Omental fat pad (tissue), 4 donors: ENCODE results near the gene CCNI2. TPM values are rescaled to one million over a fixed set of nuclear protein-coding genes. Genes with fewer than 3 reads are reported as not detected.

Source experiments
- ATAC-seq: fragments of 150-250 bp; one replicate; pipeline ENCODE4 v1.9.1; 2016; ENCODE audit warnings: mild to moderate bottlenecking, moderate library complexity; ENCODE audit not compliant: low FRiP score
- DNase-seq: peaks from one replicate; pipeline ENCODE4 v3.0.0-alpha.2; 2019; ENCODE audit warnings: low spot score
- total RNA-seq, 4 donors: library from RNA; depleted of rRNA; stranded (reverse); fragments of >200 nt; gene quantifications; one replicate each; pipeline ENCODE4 v1.1.0, GENCODE V29; 2016
- TF ChIP-seq, protein P1 (sequence below), 3 donors: fragments of 450-650 bp; IDR thresholded peaks; one replicate each; pipeline ENCODE4 v1.5.1; 2016 to 2017; ENCODE audit warnings: antibody characterized with exemption in 3 of 3, mild to moderate bottlenecking in 3 of 3, moderate library complexity in 2 of 3

CCNI2 gene
- total RNA-seq, 4 donors from 2014 or later = 0.12 to 0.19 TPM; not detected in 2

DNA sequence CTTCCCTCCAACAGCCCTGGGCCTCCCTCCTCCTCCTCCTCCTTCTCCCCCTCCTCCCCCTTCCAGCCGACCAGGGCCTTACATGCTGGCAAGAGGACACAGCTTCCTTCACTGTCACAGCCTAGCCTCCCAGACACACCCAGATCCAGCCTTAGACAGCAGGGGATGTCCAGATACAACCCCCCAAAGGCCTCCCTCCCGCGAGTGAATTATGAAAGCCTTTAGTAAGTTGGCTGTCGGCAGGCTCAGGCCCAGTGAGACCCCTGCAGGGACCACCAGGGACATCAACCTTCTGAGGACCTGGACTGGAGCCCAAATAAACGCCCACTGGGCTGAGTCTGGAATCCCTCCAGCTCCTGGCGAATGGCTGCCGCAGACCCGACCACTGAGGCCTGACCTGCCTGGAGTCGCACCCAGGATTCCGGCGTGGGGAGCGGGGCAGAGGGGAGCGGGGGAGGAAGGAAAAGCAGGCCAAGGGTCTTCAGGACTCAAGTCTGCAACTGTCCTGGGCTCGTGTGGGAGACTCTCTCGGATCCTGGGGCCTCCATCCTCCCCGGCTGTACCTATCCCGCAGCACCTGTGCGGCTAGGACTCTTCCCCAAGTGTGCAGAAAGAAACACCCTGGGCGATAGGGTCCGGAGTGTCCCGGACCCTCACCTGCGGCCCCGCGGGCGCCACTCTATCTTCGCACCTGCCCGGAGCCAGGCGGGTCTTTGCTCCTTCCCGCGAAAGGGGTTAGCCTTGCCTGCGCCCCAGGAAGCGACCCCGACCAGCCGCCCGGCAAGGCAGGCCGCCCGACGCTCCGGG is 29.1 kb downstream of the CCNI2 start:
- DNase-seq (no peak), ATAC-seq (no peak)
- TF ChIP-seq, protein P1, sequence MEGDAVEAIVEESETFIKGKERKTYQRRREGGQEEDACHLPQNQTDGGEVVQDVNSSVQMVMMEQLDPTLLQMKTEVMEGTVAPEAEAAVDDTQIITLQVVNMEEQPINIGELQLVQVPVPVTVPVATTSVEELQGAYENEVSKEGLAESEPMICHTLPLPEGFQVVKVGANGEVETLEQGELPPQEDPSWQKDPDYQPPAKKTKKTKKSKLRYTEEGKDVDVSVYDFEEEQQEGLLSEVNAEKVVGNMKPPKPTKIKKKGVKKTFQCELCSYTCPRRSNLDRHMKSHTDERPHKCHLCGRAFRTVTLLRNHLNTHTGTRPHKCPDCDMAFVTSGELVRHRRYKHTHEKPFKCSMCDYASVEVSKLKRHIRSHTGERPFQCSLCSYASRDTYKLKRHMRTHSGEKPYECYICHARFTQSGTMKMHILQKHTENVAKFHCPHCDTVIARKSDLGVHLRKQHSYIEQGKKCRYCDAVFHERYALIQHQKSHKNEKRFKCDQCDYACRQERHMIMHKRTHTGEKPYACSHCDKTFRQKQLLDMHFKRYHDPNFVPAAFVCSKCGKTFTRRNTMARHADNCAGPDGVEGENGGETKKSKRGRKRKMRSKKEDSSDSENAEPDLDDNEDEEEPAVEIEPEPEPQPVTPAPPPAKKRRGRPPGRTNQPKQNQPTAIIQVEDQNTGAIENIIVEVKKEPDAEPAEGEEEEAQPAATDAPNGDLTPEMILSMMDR (IDR thresholded peaks at IDR 0.05) = no peak

DNA sequence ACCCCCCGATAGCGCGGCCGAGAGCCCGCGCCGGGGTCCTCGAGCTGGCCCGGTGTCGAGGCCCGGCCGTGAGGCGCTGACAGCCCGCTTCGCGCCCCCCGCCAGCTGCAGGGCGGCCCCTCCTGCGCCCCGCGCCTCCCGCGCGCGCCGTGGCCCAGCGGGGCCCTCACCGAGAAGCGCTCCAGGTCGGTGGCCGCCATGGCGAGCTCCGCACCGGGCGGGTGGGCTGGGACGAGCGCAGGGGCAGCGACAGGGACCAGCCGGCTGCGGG is 29.6 kb downstream of the CCNI2 start:
- no peak for ATAC-seq
- no peak for DNase-seq
- TF ChIP-seq, protein P1 (IDR thresholded peaks at IDR 0.05) = no peak

DNA sequence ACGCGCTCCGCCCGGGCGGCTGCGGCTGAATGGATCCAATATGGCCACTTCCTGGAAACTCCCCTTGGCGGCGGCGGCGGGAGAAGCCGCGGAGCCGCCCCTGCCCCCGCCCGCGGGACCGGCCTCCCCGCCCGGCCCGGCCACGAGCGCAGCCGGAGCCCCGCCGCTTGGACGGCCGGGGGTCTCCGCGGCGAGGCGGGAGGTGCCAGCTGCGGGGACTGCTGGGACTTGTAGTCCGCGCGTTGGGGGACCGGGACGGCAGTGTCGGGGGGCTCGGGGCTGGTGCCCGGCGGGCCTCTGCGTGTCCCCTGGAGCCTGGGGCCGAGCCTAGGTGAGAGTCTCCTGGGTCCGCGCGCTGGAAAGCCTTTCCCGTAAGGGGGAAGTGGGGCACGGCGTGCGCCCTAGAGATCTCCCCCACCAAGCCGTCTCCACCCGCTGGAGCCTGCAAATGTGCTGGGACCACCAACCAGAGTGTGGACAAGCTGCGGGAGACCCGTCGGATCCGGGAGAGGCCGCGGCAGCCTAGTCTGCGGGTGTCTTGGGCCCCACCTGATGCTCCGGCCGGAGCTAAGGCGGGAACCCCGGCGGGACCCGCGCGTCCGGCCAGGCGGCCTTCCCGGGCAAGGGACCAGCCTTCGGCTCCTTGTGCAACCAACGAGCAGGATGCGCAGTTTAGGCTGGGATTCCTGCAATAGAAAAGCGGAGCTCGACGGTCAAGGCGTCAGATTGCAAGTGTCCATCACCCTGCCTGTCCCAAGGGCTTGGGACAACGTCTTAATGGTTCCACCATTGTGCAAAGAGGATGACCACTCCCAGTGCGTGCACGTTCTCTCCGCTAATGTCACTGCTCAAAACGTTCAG is 30.2 kb downstream of the CCNI2 start, which contains the start of gene SEPTIN8:
SEPTIN8 (minus strand) TSS at position 31 of the 861 bp plus-strand sequence. CDS start 102 bp downstream, outside the sequence.
- TF ChIP-seq, protein P1 (IDR thresholded peaks at IDR 0.05) = no peak
- ATAC-seq (peak; percentile 42), DNase-seq (no peak)

DNA sequence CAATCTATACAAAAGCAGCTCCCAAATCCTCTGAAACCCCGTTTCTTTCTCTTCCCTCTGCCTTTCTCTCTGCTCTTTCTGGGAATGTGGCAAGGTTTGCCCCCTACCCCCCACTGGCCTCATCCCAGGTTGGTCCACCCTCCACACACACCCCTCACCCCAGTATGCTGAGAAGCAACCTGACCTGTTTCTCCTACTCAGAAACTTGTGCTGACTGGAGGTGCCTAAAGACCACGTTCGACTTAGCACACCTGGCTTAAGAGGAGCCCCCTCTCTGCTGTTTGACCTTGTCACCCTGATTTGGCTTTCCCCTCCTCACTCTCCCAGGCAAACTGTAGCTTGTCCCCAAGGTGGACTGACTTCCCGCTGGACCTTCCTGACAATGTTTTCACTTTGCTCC is 30.9 kb downstream of the CCNI2 start:
- DNase-seq (no peak), ATAC-seq (no peak)
- TF ChIP-seq, protein P1 (IDR thresholded peaks at IDR 0.05) = no peak

- TF ChIP-seq, protein P1 (IDR thresholded peaks at IDR 0.05) = no peak
- no peak for DNase-seq
- ATAC-seq = no peak
Measured at GRCh38 chr5:132778856-132779255, 31.6 kb downstream of the CCNI2 start.

DNA sequence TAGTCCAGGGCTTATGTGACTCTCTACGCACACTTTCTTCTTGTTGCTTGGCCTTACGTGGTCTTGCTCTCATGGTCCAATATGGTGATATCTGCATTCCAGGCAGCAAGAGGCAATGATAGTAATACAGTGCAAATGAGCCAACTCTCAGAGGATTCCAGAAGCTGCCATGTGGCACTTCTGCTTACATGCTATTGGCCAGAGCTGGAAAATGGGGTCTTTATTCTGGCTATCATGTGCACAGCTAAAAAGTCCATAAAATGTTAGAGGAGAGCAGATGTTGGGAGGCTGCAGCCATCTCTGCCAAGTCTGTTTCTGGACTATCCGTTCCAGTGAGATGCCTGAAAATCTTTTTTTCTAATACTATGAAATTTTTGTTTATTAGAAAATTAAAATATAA is 32.7 kb downstream of the CCNI2 start:
- ATAC-seq = no peak
- DNase-seq = no peak
- TF ChIP-seq, protein P1 (IDR thresholded peaks at IDR 0.05) = no peak
